Calu3 (cell line): ENCODE results near the gene NIPSNAP2. TPM values are rescaled to one million over a fixed set of nuclear protein-coding genes. Genes with fewer than 3 reads are reported as not detected.
A peak's percentile ranks its signal among the peaks of the same experiment; 100 is the strongest.
"Not testable (repeated sequence)": the region's sequence is repeated elsewhere in the genome, so short reads cannot be mapped to it uniquely, and the experiment has no call there.

Source experiments
- BruUV-seq: library from RNA; stranded (reverse); fragments of 400-500 nt; replicated peaks from 2 replicates; lab custom pipeline; 2021; lab: Mats Ljungman, UMichigan
- CTCF ChIA-PET: fragments of 300-600 bp; sonication (Branson Sonifier 250); formaldehyde crosslinking; loops from one replicate; lab custom pipeline; 2022; ENCODE audit warnings: antibody characterized with exemption; lab: Charles Lee
- DNase-seq: peaks from one replicate; pipeline ENCODE4 v3.0.0; 2022
- H3K27ac Mint-ChIP-seq: one replicate; pipeline ENCODE4 v1.8.0; 2022; ENCODE audit warnings: mixed read lengths; ENCODE audit not compliant: unreplicated experiment
- H3K27me3 Mint-ChIP-seq: one replicate; pipeline ENCODE4 v1.8.0; 2022; ENCODE audit warnings: mixed read lengths; ENCODE audit not compliant: unreplicated experiment
- H3K36me3 Mint-ChIP-seq: one replicate; pipeline ENCODE4 v1.8.0; 2022; ENCODE audit warnings: mild to moderate bottlenecking, moderate library complexity, mixed read lengths; ENCODE audit not compliant: insufficient read depth, unreplicated experiment
- H3K4me1 Mint-ChIP-seq: one replicate; pipeline ENCODE4 v1.8.0; 2022; ENCODE audit warnings: mild to moderate bottlenecking, low read depth, mixed read lengths; ENCODE audit not compliant: unreplicated experiment
- H3K4me3 Mint-ChIP-seq: one replicate; pipeline ENCODE4 v1.8.0; 2022; ENCODE audit warnings: mild to moderate bottlenecking, low read depth, moderate library complexity, mixed read lengths; ENCODE audit not compliant: unreplicated experiment
- H3K9me3 Mint-ChIP-seq: one replicate; pipeline ENCODE4 v1.8.0; 2022; ENCODE audit warnings: low read depth, mixed read lengths; ENCODE audit not compliant: unreplicated experiment
- CTCF ChIP-seq: fragments of 200-600 bp; IDR thresholded peaks from one replicate; pipeline ENCODE4 v1.8.0; 2022; ENCODE audit warnings: antibody characterized with exemption; ENCODE audit not compliant: unreplicated experiment
- intact Hi-C: fragments of 100-400 bp; cut with micrococcal nuclease; formaldehyde crosslinking; loops from one replicate; pipeline ENCODE4 v1.10.0; 2022; ENCODE audit not compliant: unreplicated experiment
- total RNA-seq: library from RNA; stranded (reverse); gene quantifications from 2 replicates; pipeline ENCODE4 v1.2.3, GENCODE V29; 2022

Gene NIPSNAP2
- total RNA-seq, 1 experiment from 2014 or later, result 93.8 TPM

- H3K36me3 Mint-ChIP-seq, result peaks cover 70% of the 10 kb centered on the region
- no peak for TF ChIP-seq CTCF
Observed at GRCh38 chr7:56026538-56026937, 62.2 kb downstream of the NIPSNAP2 start.

GRCh38 chr7:56028942-56029630 lies 64.7 kb downstream of the NIPSNAP2 start:
- H3K27me3 Mint-ChIP-seq, result no peaks in the 10 kb centered on the region

More at GRCh38 chr7:56026538-56026937, 62.2 kb downstream of the NIPSNAP2 start:
- Mint-ChIP-seq H3K9me3 (no peaks in the 10 kb centered on the region), H3K4me1 (peaks cover under 1% of the 10 kb centered on the region), H3K4me3 (no peak overlapping the region), H3K27ac (no peak overlapping the region), H3K27me3 (no peaks in the 10 kb centered on the region)
- CTCF ChIA-PET, result interaction anchor here (0.7 kb wide), 1 partner anchor 404 kb away, joined by 4 read pairs; no protein-coding TSS in a partner anchor
- BruUV-seq, result no TSS peak
- no peak for DNase-seq
- intact Hi-C loops, result no loop called here

GRCh38 chr7:56030340-56030739 lies 66.0 kb downstream of the NIPSNAP2 start:
- Mint-ChIP-seq H3K27me3 (no peaks in the 10 kb centered on the region), H3K4me1 (peaks cover 13% of the 10 kb centered on the region), H3K27ac (no peak overlapping the region), H3K4me3 (no peak overlapping the region), H3K36me3 (peaks cover 89% of the 10 kb centered on the region), H3K9me3 (no peaks in the 10 kb centered on the region)
- no peak for TF ChIP-seq CTCF
- no peak for DNase-seq
- intact Hi-C loops, result no loop called here
- BruUV-seq, result no TSS peak
- CTCF ChIA-PET, result no interaction called here

More at GRCh38 chr7:56028942-56029630, 64.7 kb downstream of the NIPSNAP2 start:
- CTCF ChIA-PET, result interaction anchor here (0.6 to 0.7 kb wide), 2 partner anchors 26 to 380 kb away, joined by 6 to 7 read pairs; no protein-coding TSS in a partner anchor
- BruUV-seq, result no TSS peak
- no peak for TF ChIP-seq CTCF
- intact Hi-C loops, result no loop called here
- Mint-ChIP-seq H3K4me3 (no peak overlapping the region), H3K9me3 (no peaks in the 10 kb centered on the region), H3K27ac (no peak overlapping the region), H3K4me1 (peaks cover 13% of the 10 kb centered on the region), H3K36me3 (peaks cover 89% of the 10 kb centered on the region)
- DNase-seq, result no peak

- H3K27me3 Mint-ChIP-seq, BruUV-seq, intact Hi-C loops, H3K9me3 Mint-ChIP-seq, DNase-seq, CTCF ChIA-PET: not testable (repeated sequence)
- Mint-ChIP-seq H3K36me3 (peaks cover 76% of the 10 kb centered on the region), H3K27ac (peak overlapping the region; percentile 18), H3K4me1 (peaks cover 13% of the 10 kb centered on the region), H3K4me3 (peak overlapping the region; percentile 81)
Observed at GRCh38 chr7:56031556-56031955, 67.2 kb downstream of the NIPSNAP2 start.

GRCh38 chr7:56032578-56032977 lies 68.2 kb downstream of the NIPSNAP2 start:
- intact Hi-C loops, H3K27me3 Mint-ChIP-seq, BruUV-seq, H3K9me3 Mint-ChIP-seq, DNase-seq: not testable (repeated sequence)
- peak overlapping the region; percentile 81 for H3K4me3 Mint-ChIP-seq
- H3K27ac Mint-ChIP-seq, result peak overlapping the region; percentile 18
- H3K4me1 Mint-ChIP-seq, result peaks cover 13% of the 10 kb centered on the region
- H3K36me3 Mint-ChIP-seq, result peaks cover 66% of the 10 kb centered on the region
- CTCF ChIA-PET, result interaction anchor here (0.7 kb wide), 1 partner anchor 59 kb away, joined by 3 read pairs; no protein-coding TSS in a partner anchor
